NCI-H345 treated with DMSO at 0.1 percent for 48 hours (cell line): ENCODE measurements around the gene CHST11.

Experiments used
- DNase-seq: peaks from one replicate; lab custom pipeline; 2025; ENCODE audit not compliant: unreplicated experiment; lab: John Stamatoyannopoulos, UW

CHST11 gene

DNA sequence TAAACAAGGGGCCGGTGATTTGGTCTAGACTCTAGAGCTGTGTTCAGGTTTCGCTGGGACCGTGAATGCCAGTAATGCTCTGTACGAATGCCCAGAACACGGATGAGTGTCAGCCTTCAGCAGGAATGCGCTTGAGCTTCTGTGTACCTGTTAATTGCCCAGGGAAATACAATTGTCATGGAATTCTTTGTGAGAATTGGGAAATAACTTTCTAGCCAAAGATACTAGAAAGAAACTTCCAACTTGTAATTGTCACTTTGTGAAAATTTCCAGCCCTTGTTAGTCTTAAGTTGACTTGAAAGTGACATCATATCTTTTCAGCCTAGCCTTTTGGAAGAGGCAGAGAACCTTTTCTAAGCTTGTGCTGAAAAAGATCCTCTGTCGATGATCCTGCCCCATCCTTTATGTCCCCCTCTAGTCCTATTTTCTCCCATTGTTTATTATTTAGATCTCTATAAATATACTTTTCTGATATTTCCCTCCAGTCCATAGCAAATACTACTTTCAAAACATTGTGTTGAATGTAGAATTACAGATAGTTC is 2.7 kb downstream of the CHST11 start:
- no peak for DNase-seq

DNA sequence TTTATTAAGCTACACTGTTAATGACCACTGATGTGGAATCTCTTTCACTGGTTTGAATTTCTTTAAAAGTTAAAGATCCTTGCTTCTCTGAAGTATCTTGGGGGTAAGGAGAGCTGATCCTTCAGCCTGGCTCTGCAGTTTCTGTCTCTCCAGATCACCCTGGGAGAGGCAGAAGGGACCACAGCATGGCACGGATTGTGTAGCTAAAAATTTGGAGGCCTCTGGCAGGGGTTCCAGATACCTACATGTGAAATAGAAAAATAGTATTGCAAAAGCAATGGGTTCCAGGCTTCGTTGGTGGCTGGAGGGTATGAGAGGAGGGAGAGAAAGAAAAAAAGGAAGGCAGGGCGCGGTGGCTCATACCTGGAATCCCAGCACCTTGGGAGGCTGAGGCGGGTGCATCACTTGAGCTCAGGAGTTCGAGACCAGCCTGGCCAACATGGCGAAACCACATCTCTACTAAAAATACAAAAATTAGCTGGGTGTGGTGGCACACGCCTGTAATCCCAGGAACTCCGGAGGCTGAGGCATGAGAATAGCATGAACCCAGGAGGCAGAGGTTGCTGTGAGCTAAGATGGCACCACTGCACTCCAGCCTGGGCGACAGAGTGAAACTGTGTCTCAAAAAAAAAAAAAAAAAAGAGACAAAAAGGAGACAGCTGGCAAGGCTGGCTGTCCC is 3.4 kb downstream of the CHST11 start:
- no peak for DNase-seq

DNA sequence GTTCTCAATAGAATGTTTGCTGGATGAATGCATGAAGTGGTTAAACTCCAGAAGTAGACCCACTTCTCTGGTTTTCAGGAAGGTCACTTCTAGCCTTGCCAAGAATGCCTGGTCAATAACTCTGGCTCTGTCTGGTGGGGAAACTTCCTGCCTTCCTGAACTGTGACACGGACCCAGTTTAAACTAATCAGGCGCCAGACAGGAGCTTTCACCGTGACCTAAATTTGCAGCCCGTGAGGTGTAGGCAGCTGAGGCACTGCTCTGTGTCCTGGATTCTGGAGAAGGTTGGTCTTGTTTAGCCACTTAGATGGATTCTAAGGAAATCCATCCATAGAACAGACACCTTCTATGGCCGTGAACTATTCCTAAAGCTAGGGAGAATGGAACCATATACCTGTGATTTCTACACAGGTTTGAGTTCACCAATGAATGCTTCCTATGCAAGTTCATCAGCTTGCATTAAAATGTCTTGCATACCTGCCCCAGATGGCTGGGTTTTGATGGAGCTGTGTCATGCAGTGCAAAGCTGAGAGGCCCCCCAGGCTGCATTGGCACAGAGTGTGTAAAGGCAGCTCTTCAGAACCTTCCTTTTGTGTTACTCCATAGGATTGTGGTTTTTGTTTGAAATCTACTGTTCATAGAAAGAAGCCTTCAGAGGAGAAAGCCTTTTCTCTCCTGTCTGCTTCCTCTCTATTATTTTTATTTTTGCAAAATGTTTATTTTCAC is 4.4 kb downstream of the CHST11 start:
- DNase-seq = peak; percentile 23

DNA sequence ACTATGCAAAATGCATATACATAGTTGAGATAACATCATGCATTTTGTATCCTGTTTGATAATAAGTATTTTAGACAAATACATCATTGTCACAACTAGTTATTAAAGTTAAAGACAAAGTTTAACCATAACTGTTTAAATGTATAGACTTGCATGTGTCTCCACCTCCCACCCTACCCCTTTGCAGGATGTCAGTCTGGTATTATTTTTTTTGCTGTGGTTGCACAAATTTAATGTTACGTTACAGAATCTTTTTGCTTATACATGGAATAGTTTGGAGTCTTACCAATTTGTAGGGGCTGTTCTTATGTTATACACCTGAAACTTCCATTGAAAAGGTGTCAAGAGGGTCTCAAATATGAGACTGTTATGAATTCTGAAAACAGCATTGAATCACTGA is 5.6 kb downstream of the CHST11 start:
- no peak for DNase-seq

DNA sequence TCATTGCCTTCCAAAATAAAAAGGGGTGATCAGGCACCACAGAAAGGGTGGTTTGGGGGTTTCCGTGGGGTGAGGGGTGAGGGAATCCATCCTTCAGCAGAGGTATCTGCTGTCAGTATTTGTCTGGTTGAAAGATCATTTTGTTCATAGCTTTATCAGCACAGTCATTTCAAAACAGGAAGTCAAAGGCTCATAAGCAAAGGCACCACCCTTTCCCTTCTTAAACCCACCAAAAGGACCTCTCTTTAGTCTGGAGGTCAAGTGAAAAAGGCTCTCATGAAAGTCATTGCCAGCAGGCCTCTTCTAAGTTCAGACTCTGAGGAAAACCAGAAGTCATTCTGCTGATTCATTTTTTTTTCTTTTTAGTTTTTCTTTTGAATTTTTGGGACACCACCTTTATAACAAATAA is 6.2 kb downstream of the CHST11 start:
- DNase-seq = no peak

DNA sequence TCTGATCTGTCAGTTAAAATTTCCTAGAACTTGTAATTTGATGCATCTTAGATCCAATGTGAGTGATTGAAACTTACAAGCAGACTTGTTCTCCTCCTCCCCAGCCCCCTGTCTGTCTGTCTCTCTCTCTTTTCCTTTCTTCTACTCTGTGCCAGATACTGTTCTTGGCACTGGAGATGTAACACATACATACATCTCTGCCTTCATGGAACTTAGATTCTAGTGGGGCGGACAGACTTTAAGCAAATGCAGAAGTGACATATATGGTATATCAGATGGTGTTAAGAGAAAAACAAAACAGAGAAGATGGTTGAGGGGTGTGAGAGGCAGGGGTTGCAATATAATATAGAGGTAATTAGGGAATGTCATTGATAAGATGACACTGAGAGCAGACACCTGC is 6.6 kb downstream of the CHST11 start:
- DNase-seq = no peak

DNA sequence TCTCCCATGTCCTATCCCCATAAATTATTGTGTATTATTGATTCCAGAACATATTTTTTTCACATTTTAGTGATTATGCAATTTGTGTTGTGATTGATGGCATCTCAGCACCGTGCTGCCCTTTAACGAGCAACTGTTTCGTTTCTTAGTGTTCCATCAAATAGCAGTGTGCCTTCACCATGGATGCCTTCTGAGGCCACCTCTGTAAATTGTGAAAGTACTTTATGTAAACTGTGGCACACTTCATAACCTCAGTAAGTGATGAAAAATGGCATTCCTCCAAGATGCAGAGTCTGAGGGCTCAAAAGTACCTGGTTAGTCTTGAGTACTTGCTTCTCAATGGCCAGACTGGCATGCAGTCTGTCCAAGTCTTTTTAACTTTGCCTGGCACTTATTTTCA is 8.2 kb downstream of the CHST11 start:
- DNase-seq = no peak

DNA sequence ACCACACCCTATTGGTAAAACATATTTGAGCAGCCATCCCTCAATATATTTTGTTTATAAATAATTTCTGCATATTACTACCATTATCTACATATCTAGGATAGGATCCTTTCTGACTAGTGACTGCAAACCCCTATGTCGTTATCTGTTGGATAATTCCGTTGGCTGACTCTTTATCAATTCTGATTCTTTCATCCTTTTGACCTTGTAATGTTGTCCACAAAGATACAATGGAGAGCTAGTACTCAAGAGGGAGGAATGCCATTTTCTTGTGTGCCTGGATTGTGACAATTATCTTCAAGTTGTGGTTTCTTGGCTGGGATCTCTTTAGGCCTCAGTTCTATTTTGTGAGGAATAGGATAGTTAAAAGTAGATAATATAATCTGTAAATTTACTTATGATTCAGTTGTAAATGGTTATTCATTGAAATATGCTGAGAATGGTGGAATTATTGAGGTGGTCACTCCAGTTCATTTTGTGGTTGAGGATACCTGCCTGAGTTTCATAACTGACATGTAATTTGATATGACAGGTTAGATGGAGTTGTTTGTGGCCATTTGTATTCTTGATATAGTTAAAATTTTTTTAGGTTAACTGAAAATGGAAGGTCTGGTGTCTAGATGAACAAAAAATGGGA is 10.1 kb downstream of the CHST11 start:
- no peak for DNase-seq

DNA sequence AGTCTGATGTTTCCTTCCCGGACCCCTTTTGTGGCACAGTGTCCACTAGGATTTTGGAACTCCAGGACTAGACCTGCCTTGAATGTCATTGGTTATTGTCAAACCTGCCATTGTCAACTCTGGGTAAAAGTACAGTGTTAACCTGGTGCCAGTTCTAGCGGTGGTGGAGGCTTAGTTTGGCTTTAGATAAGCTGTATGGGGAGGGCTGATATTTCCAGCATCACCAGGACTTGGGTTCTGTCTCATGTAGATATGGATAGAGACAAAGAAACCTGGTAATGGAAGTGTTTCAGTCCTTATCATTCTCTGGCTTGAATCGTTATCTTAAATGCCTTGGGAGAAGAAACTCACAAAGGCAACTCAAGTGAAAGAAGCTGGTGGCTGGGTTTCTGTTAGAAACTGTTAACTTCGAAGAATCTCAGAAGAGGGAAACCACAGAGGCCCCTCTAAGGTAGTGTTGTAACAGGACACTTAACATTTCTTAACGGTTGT is 10.6 kb downstream of the CHST11 start:
- DNase-seq = no peak

DNA sequence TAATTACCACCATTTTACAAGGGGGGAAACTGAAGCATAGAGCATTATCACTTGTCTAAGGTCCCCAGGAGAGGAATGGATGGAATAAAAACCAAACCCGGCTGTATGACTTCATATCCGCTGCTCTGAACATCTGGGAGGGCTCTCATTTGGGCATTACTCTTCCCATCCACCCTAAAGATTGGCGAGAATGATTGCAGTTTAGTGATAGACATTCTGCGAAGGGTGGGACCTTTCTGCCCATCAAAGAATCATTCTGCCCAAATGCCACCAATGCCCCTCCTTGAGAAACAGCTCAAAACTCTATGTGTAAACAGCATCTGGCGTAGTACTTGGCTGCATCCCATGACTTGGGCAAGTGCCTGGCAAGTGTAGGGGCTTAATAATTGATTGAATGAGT is 11.6 kb downstream of the CHST11 start:
- no peak for DNase-seq

DNA sequence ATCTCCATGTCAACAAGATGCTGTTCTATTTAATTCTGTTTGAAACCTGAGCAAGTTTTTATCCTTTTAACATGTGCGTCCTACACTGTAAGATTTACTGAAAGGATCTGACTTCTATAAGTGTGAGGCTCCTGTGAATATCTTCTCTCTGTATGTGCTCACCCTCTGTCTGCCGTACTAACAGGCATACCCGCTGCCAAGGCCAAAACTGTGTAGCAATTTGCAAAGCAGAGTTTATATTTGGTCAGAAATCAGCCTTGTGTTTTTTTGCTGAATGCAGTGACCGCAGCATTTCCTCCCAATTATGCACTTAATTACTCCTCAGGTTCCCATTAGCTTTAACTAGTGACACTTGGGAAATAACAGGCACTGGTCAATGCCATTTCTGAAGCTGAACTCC is 12.3 kb downstream of the CHST11 start:
- no peak for DNase-seq

DNA sequence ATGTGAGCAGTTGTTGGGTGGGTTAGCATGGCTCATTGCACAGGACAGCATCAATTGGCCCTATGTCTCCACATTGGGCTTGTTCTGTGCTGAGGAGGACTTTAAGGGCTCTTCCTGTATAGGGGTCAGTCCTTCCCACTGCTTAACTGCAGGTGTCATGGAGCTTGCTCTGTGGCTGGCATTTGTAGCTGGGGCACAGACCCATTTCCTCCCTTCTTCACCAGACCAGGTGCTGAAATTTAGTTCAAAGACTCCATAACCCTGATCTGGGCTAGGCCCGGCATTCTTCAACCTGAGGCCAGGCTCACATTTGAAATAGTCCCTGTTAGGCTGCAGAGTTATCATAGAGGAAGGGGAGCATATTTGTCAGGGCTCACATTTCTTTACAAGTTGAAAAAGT is 12.8 kb downstream of the CHST11 start:
- DNase-seq = no peak

DNA sequence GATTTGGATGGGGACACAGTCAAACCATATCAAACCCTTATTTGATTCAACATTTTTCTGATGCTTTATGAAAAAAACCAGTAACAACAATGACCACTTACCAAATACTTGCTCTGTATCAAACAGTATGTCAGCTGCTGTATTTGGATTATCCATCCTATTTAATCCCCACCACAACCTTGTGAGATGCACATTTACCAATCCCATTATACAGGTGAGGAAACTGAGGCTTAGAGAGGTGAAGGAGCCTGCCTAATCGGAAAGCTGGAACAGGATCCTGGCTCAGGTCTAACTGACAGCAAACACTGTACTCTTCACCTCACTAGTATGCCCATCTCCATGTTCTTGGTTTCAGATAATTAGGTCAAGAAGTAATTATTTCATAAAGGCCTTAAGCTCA is 13.8 kb downstream of the CHST11 start:
- DNase-seq = no peak

DNA sequence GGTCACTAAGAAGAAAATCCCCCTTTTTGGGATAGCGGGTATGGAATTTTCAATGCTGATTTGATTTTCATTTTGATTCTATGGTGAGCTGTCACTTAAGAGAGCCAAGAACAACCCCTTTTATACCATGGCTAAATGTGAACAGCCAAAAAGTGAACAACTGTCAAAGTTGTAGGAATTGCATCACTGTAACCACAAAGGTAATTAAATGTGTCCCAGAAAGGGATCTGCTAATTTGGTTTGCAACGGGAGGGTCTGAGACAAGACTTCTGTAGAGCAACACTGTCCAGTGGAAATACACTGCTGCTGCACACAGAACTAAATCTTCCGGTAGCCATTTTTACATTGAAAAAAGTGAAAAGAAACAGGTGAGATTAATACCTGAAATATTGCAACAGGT is 14.6 kb downstream of the CHST11 start:
- DNase-seq = no peak

DNA sequence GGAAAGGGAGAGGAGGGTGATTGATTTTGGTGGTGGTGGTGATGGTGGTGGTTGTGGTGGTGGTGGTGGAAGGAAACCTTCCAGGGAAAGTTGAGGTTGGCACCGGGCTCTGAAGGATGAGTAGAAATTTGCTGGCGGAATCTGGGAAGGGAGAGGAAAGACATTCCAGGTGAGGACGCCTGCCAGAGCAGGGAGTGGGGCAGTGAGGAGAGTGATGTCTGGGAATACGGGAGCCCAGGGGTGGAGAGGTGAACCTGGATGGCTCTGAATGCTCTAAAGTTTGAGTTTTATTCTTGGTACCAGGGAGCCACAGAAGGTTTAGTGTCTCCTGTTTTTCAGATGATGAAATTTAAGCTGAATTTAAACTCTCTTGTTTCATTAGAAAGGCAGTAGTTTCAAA is 16.0 kb downstream of the CHST11 start:
- DNase-seq = no peak

DNA sequence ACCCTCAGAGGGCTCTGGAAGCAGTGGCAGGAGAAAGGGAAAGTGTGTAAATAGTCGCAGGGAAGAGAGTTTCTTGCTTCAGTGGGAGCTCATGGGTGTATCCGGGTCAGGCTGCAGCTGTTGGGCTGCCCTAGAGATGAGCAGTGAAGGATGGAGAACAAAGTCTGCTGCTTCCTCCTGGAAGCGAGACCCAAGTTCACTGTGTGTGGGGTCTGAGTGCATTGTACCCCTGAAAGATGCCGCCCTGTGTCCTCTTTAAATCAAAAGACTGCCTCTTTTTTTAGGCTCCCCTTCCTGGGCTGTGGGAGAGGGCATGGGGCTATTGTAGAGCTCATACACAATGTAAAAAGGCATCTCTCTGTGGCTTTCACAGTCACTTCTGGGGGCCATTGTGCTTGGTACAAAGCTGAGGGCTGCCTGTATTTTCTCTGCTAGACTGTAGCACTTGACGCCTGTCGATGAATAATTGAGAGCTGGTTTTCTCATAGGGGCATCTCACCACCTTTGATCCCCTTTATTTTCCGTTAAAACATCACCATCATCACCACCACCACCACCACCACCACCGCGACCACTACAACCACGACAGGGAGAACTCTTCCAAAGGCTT is 16.7 kb downstream of the CHST11 start:
- no peak for DNase-seq

DNA sequence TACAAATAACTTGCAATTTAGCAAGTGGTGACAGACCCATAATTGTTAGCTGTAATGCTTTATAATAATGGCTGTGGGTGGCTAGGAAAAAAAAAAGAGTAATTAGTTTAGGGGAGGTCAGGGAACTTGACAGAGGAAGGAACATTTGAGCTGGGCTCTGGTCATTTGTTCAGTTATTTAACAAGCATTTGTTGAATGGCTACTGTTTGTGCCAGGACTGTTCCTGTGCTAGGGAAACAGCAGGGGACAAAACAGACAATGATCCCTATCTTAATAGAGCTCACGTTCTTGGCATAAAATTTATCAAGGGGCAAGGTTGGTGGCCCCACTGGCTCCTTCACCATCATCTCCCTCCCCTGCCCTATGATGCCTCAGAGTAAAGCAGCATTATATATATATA is 18.5 kb downstream of the CHST11 start:
- DNase-seq = no peak

DNA sequence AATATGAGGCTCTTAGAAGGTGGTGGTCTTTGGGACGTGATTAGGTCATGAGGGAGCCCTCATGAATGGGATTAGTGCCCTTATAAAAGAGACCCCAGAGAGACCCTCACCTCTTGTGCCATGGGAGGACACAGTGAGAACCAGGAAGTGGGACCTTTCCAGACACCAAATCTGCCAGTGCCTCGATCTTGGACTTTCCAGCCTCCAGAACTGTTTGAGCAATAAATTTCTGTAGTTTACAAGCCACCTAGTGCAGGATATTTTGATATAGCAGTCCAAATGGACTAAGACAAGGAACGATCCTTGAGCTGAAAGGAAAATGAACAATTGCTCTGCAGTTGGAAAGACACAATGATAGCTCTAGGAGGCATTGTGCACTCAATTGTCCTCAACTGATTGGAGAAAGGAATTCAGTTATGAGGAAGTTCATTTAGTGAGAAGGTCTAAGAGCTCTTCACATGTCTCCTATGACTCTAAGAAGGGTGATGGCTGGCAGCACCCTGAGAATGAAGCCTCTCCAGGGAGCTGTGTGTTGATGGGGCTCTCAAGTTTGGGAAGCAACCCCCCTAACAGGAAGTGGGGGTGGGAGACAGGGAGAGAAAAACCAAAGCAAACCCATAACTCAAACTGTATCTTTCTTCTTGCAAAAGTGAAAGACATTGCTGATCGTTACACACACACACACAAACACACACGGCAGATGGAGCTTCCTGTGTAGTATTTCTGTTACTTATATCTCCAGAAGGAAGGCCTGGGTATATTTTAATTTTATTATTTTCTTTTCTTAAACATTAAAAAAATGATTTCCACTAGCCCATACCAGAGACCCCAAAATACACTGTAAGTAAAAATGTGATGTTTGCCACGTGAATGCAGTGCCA is 21.0 kb downstream of the CHST11 start:
- DNase-seq = no peak

DNA sequence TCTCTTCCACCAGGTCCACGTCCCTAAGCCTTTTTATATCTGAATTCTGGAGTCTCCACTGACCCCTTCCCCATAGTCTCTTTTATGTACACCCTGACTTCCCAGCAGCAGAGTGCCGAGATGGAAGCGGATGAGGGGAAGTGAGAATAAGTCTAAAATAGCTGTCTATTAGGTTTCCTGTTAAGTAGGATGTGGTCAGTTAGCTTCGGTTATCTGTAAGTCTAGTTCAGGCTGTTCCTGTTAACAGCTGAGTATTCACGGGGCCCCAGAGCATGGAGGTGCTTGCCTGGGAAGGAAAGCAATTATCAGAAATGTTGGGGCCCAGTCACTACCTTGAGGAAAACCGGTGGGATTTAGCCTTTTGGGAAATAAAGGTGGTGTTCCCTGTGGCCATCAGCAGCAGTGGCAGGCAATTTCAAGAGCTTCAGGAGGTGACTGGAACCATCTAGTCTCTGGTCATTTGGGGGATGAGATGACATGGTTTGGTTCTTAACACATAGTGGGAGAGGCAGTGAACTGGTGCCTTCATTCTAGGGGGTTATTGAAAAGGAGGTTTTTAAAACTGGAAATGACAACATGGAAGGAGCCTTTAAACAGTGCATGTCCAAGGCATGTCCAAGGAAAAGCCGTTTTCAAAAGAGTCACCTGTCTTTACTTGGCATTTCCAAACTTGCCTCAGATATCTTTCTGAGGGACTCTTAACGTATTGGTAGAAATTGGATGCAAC is 21.8 kb downstream of the CHST11 start:
- no peak for DNase-seq

DNA sequence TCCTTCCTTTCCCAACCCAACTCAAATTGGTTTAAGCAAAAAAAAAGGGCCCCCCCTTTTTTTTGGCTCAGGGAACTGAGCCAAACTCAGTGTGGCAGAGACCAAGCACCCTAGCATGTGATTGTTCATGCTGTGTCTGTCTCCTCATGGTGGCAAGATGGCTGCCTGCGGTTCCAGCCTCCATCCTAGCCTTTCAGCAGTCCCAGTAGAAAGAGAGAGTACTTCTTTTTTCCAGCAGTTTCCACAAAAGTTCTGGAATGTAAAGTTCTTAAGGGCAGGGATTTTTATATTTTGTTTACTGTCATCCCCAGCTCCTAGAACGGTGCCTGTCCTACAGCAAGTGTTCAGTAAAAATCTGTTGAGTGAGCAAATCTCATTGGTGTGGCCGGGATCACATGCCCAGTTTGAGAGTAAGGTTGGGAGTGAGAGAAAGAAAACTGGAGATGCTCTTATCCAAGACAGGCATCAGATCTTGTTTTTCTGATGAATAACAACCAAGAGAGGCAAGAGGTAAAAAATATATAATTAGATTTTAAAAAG is 22.4 kb downstream of the CHST11 start:
- DNase-seq = no peak
